ENCODE data around the gene TPGS2. TPM values are rescaled to one million over a fixed set of nuclear protein-coding genes. Genes with fewer than 3 reads are reported as not detected.

Gene TPGS2
- total RNA-seq, 1 donor from 2014 or later, result 95.4 TPM

- no peak for DNase-seq (ENCODE audit: extremely low spot score, unreplicated experiment)
- Mint-ChIP-seq H3K36me3 (ENCODE audit: unreplicated experiment) (peaks cover 6% of the 10 kb centered on the region), H3K4me3 (ENCODE audit: unreplicated experiment) (no peak overlapping the region)
Observed at GRCh38 chr18:36862182-36862581, 33.4 kb upstream of the TPGS2 start.

GRCh38 chr18:36856815-36857214 lies 28.0 kb upstream of the TPGS2 start:
- H3K4me3 Mint-ChIP-seq (ENCODE audit: unreplicated experiment), result no peak overlapping the region

More at GRCh38 chr18:36862182-36862581, 33.4 kb upstream of the TPGS2 start:
- Mint-ChIP-seq H3K27me3 (ENCODE audit: unreplicated experiment) (no peaks in the 10 kb centered on the region), H3K9me3 (ENCODE audit: unreplicated experiment) (no peaks in the 10 kb centered on the region), H3K27ac (ENCODE audit: unreplicated experiment) (no peak overlapping the region), H3K4me1 (ENCODE audit: unreplicated experiment) (no peaks in the 10 kb centered on the region)
- TF ChIP-seq CTCF (IDR thresholded peaks at IDR 0.05), result no peak

GRCh38 chr18:36851202-36851590 lies 22.4 kb upstream of the TPGS2 start:
- Mint-ChIP-seq H3K36me3 (ENCODE audit: unreplicated experiment) (peaks cover 36% of the 10 kb centered on the region), H3K27me3 (ENCODE audit: unreplicated experiment) (no peaks in the 10 kb centered on the region), H3K4me3 (ENCODE audit: unreplicated experiment) (no peak overlapping the region), H3K4me1 (ENCODE audit: unreplicated experiment) (peaks cover 12% of the 10 kb centered on the region), H3K9me3 (ENCODE audit: unreplicated experiment) (peaks cover 26% of the 10 kb centered on the region), H3K27ac (ENCODE audit: unreplicated experiment) (no peak overlapping the region)
- no peak for TF ChIP-seq CTCF (IDR thresholded peaks at IDR 0.05)
- no peak for DNase-seq (ENCODE audit: extremely low spot score, unreplicated experiment)

More at GRCh38 chr18:36856815-36857214, 28.0 kb upstream of the TPGS2 start:
- Mint-ChIP-seq H3K27me3 (ENCODE audit: unreplicated experiment) (no peaks in the 10 kb centered on the region), H3K27ac (ENCODE audit: unreplicated experiment) (no peak overlapping the region), H3K36me3 (ENCODE audit: unreplicated experiment) (peaks cover 26% of the 10 kb centered on the region), H3K4me1 (ENCODE audit: unreplicated experiment) (peaks cover 10% of the 10 kb centered on the region), H3K9me3 (ENCODE audit: unreplicated experiment) (peaks cover 18% of the 10 kb centered on the region)
- no peak for DNase-seq (ENCODE audit: extremely low spot score, unreplicated experiment)
- no peak for TF ChIP-seq CTCF (IDR thresholded peaks at IDR 0.05)

- no peak overlapping the region for H3K27ac Mint-ChIP-seq (ENCODE audit: unreplicated experiment)
- no peak for TF ChIP-seq CTCF (IDR thresholded peaks at IDR 0.05)
- H3K27me3 Mint-ChIP-seq (ENCODE audit: unreplicated experiment), result no peaks in the 10 kb centered on the region
- H3K36me3 Mint-ChIP-seq (ENCODE audit: unreplicated experiment), result peaks cover 36% of the 10 kb centered on the region
- H3K4me1 Mint-ChIP-seq (ENCODE audit: unreplicated experiment), result peaks cover 9% of the 10 kb centered on the region
- no peak for DNase-seq (ENCODE audit: extremely low spot score, unreplicated experiment)
- H3K9me3 Mint-ChIP-seq (ENCODE audit: unreplicated experiment), result peaks cover 24% of the 10 kb centered on the region
- no peak overlapping the region for H3K4me3 Mint-ChIP-seq (ENCODE audit: unreplicated experiment)
Observed at GRCh38 chr18:36850527-36851201, 21.9 kb upstream of the TPGS2 start.

- Mint-ChIP-seq H3K4me3 (ENCODE audit: unreplicated experiment) (no peak overlapping the region), H3K36me3 (ENCODE audit: unreplicated experiment) (peaks cover 38% of the 10 kb centered on the region), H3K9me3 (ENCODE audit: unreplicated experiment) (peaks cover 24% of the 10 kb centered on the region), H3K27ac (ENCODE audit: unreplicated experiment) (no peak overlapping the region), H3K4me1 (ENCODE audit: unreplicated experiment) (peaks cover 9% of the 10 kb centered on the region), H3K27me3 (ENCODE audit: unreplicated experiment) (no peaks in the 10 kb centered on the region)
- no peak for TF ChIP-seq CTCF (IDR thresholded peaks at IDR 0.05)
- DNase-seq (ENCODE audit: extremely low spot score, unreplicated experiment), result no peak
Observed at GRCh38 chr18:36849288-36850006, 20.6 kb upstream of the TPGS2 start.
